ENCODE data around the gene CNTNAP5. TPM values are rescaled to one million over a fixed set of nuclear protein-coding genes. Genes with fewer than 3 reads are reported as not detected.

CNTNAP5 gene
- total and polyA plus RNA-seq, 2 donors (not counting 3 experiments of a cell fraction or from before 2014, with no cell fraction given), result not detected

DNA sequence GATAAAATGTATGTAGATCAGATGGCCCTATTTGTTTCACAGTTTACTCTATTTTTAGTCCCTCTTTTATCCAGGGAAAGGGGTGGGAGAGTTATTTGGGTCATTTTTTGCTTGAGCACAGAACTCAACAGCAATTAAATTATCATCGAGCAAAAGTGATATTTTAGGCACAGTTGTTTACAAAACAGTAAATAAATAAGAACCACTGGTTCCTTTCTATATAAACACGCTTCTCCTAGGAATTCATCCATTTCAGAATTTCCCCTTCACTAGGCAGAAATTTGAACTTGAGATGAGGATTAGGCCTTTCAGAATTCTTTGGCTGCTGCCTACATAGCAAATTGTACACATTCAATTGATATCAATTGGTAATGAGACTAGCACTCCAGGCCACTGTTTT lies 812.4 kb downstream of the CNTNAP5 start:
- Histone ChIP-seq H3K27me3 (ENCODE audit: control insufficient read depth in 2 of 2, insufficient read depth in 2 of 2, low read length in 2 of 2) (no peaks in the 10 kb centered on the region), H2AFZ (ENCODE audit: low read depth, low read length) (no peak overlapping the region), H3K27ac (ENCODE audit: insufficient read depth, low read depth, low read length) (no peak overlapping the region), H4K20me1 (replicated peaks; ENCODE audit: control insufficient read depth, extremely low read depth, insufficient read depth, low read length) (no peaks in the 10 kb centered on the region), H3K36me3 (ENCODE audit: control insufficient read depth in 2 of 2, extremely low read depth in 1 of 2, insufficient read depth in 2 of 2, low read length in 2 of 2) (no peaks in the 10 kb centered on the region), H3K4me3 (replicated peaks in 1 of 3; ENCODE audit: insufficient read depth in 1 of 3, low read depth in 1 of 3, low read length in 3 of 3) (no peak overlapping the region), H3K79me2 (ENCODE audit: control insufficient read depth, insufficient read depth, low read length) (no peaks in the 10 kb centered on the region), H3K4me2 (ENCODE audit: insufficient read depth, low read length) (no peak overlapping the region), H3K4me1 (ENCODE audit: control insufficient read depth, extremely low read depth, insufficient read depth, low read length) (no peaks in the 10 kb centered on the region), H3K9me1 (replicated peaks; ENCODE audit: control insufficient read depth, extremely low read depth, insufficient read depth, low read length) (no peaks in the 10 kb centered on the region), H3K9me3 (replicated peaks; ENCODE audit: control insufficient read depth, insufficient read depth, low read length) (peaks cover 10% of the 10 kb centered on the region), H3K9ac (replicated peaks; ENCODE audit: extremely low read depth, insufficient read depth, low read length) (no peak overlapping the region)
- BruUV-seq (replicated peaks), result no TSS peak
- FAIRE-seq (no peak), DNase-seq (ENCODE audit: low read depth, low spot score) (no peak)
- dilution Hi-C loops (cut with MboI; ENCODE audit: extremely low pct_ligation_motif_present, low sequenced_read_pairs) (no loop called here), intact Hi-C loops (cut with micrococcal nuclease) (no loop called here)
- no peak for TF ChIP-seq FOS (IDR thresholded peaks at IDR 0.05; ENCODE audit: borderline replicate concordance, insufficient read depth, low read length)
- TF ChIP-seq, protein P1, sequence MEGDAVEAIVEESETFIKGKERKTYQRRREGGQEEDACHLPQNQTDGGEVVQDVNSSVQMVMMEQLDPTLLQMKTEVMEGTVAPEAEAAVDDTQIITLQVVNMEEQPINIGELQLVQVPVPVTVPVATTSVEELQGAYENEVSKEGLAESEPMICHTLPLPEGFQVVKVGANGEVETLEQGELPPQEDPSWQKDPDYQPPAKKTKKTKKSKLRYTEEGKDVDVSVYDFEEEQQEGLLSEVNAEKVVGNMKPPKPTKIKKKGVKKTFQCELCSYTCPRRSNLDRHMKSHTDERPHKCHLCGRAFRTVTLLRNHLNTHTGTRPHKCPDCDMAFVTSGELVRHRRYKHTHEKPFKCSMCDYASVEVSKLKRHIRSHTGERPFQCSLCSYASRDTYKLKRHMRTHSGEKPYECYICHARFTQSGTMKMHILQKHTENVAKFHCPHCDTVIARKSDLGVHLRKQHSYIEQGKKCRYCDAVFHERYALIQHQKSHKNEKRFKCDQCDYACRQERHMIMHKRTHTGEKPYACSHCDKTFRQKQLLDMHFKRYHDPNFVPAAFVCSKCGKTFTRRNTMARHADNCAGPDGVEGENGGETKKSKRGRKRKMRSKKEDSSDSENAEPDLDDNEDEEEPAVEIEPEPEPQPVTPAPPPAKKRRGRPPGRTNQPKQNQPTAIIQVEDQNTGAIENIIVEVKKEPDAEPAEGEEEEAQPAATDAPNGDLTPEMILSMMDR (IDR thresholded peaks at IDR 0.05; ENCODE audit: extremely low read depth in 1 of 2, insufficient read depth in 1 of 2, low read depth in 1 of 2, low read length in 2 of 2), result no peak
- TF ChIP-seq GATA2 (IDR thresholded peaks at IDR 0.05; ENCODE audit: insufficient read depth, insufficient read length, low read depth, low read length), result no peak
- TF ChIP-seq MYC (IDR thresholded peaks at IDR 0.05; ENCODE audit: low read depth, low read length), result no peak
- TF ChIP-seq, protein P2, sequence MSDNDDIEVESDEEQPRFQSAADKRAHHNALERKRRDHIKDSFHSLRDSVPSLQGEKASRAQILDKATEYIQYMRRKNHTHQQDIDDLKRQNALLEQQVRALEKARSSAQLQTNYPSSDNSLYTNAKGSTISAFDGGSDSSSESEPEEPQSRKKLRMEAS (IDR thresholded peaks at IDR 0.05; ENCODE audit: insufficient read depth, insufficient read length), result no peak
- no peak for TF ChIP-seq EZH2 (IDR thresholded peaks at IDR 0.05; ENCODE audit: borderline replicate concordance, low read depth, low read length, severe bottlenecking)
- TF ChIP-seq POLR2A (IDR thresholded peaks at IDR 0.05; ENCODE audit: low read depth, low read length), result no peak
- no peak for TF ChIP-seq POLR2AphosphoS5 (IDR thresholded peaks at IDR 0.05; ENCODE audit: insufficient read depth, low read depth, low read length)
- no peak for TF ChIP-seq JUN (IDR thresholded peaks at IDR 0.05; ENCODE audit: borderline replicate concordance, insufficient read depth, insufficient read length, low read depth)
- ChIA-PET CTCF (no interaction called here), POLR2A (no interaction called here)

Data from endothelial cell of umbilical vein (primary cell).